GM19452 (cell line): ENCODE data around the gene RHCE.
"Not testable (repeated sequence)": the region's sequence is repeated elsewhere in the genome, so short reads cannot be mapped to it uniquely, and the experiment has no call there.

ENCODE experiments used
- ATAC-seq: cut with Tn5 transposase; IDR thresholded peaks from one replicate; pipeline ENCODE4 v1.9.1; 2021; ENCODE audit not compliant: unreplicated experiment

The RHCE gene

GRCh38 chr1:25349606-25350005 lies 71.0 kb downstream of the RHCE start:
- no peak for ATAC-seq

- no peak for ATAC-seq
These were observed 73.1 kb downstream of the RHCE start for GRCh38 chr1:25347556-25347955.

- no peak for ATAC-seq
These were observed 76.8 kb downstream of the RHCE start for GRCh38 chr1:25343872-25344271.

- no peak for ATAC-seq
These were observed 77.8 kb downstream of the RHCE start for GRCh38 chr1:25342846-25343245.

- no peak for ATAC-seq
These were observed 78.9 kb downstream of the RHCE start for GRCh38 chr1:25341746-25342145.

GRCh38 chr1:25338986-25339385 lies 81.6 kb downstream of the RHCE start:
- ATAC-seq = no peak

- peak; percentile 58 for ATAC-seq
These were observed 82.2 kb downstream of the RHCE start, which contains the start of gene TMEM50A for GRCh38 chr1:25338188-25338981. TMEM50A (plus strand) TSS chr1:25338334; CDS start chr1:25340487, 2,153 bp downstream.

GRCh38 chr1:25337483-25338187 lies 83.0 kb downstream of the RHCE start:
- peak; percentile 27 for ATAC-seq

- not testable (repeated sequence) for ATAC-seq
These were observed 83.7 kb downstream of the RHCE start for GRCh38 chr1:25336922-25337354.

GRCh38 chr1:25329950-25330349 lies 90.7 kb downstream of the RHCE start:
- not testable (repeated sequence) for ATAC-seq

- not testable (repeated sequence) for ATAC-seq
These were observed 91.3 kb downstream of the RHCE start for GRCh38 chr1:25329336-25329735.

GRCh38 chr1:25328791-25329185 lies 91.8 kb downstream of the RHCE start:
- ATAC-seq = not testable (repeated sequence)

- not testable (repeated sequence) for ATAC-seq
These were observed 92.5 kb downstream of the RHCE start for GRCh38 chr1:25327864-25328790.

- ATAC-seq = not testable (repeated sequence)
These were observed 96.2 kb downstream of the RHCE start for GRCh38 chr1:25324407-25324806.

GRCh38 chr1:25322127-25322526 lies 98.5 kb downstream of the RHCE start:
- ATAC-seq = not testable (repeated sequence)

GRCh38 chr1:25320314-25320938 lies 100.2 kb downstream of the RHCE start:
- ATAC-seq = not testable (repeated sequence)

GRCh38 chr1:25312806-25313470 lies 107.7 kb downstream of the RHCE start:
- ATAC-seq = not testable (repeated sequence)
